ENCODE measurements around the gene SCAF11.

- TF ChIP-seq POLR2A (IDR thresholded peaks at IDR 0.05) = no peak
- TF ChIP-seq, protein P1, sequence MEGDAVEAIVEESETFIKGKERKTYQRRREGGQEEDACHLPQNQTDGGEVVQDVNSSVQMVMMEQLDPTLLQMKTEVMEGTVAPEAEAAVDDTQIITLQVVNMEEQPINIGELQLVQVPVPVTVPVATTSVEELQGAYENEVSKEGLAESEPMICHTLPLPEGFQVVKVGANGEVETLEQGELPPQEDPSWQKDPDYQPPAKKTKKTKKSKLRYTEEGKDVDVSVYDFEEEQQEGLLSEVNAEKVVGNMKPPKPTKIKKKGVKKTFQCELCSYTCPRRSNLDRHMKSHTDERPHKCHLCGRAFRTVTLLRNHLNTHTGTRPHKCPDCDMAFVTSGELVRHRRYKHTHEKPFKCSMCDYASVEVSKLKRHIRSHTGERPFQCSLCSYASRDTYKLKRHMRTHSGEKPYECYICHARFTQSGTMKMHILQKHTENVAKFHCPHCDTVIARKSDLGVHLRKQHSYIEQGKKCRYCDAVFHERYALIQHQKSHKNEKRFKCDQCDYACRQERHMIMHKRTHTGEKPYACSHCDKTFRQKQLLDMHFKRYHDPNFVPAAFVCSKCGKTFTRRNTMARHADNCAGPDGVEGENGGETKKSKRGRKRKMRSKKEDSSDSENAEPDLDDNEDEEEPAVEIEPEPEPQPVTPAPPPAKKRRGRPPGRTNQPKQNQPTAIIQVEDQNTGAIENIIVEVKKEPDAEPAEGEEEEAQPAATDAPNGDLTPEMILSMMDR (IDR thresholded peaks at IDR 0.05) = no peak
- TF ChIP-seq EP300 (IDR thresholded peaks at IDR 0.05) = no peak
These were observed 16.1 kb downstream of the SCAF11 start for GRCh38 chr12:45974171-45974719.
